Muscle layer of colon (tissue), 2 donors: Measurements from ENCODE around the gene ST7.
"Not testable (repeated sequence)": the region's sequence is repeated elsewhere in the genome, so short reads cannot be mapped to it uniquely, and the experiment has no call there.

Experiments
- H3K27ac ChIP-seq: one replicate; pipeline ENCODE4 v1.7.0; 2013; ENCODE audit warnings: low read depth, mild to moderate bottlenecking, low read length, moderate library complexity
- H3K27me3 ChIP-seq, 2 donors: one replicate each; pipeline ENCODE4 v1.7.0; 2013; ENCODE audit warnings: low read length in 2 of 2, mild to moderate bottlenecking in 2 of 2; ENCODE audit not compliant: insufficient read depth in 2 of 2, control insufficient read depth in 1 of 2
- H3K36me3 ChIP-seq: one replicate; pipeline ENCODE4 v1.7.0; 2013; ENCODE audit warnings: mild to moderate bottlenecking, low read length; ENCODE audit not compliant: insufficient read depth
- H3K4me1 ChIP-seq: one replicate; pipeline ENCODE4 v1.7.0; 2013; ENCODE audit warnings: mild to moderate bottlenecking, low read length; ENCODE audit not compliant: insufficient read depth
- H3K4me3 ChIP-seq, 2 donors: one replicate each; pipeline ENCODE4 v1.7.0; 2013; ENCODE audit warnings: low read length in 2 of 2, low read depth in 1 of 2, mild to moderate bottlenecking in 1 of 2, moderate library complexity in 1 of 2
- H3K9ac ChIP-seq: one replicate; pipeline ENCODE4 v1.7.0; 2013; ENCODE audit warnings: low read length
- H3K9me3 ChIP-seq: one replicate; pipeline ENCODE4 v1.7.0; 2013; ENCODE audit warnings: mild to moderate bottlenecking, low read length
- donor health status: abdominal sarcoma.
- donor health status: Adenocarcinoma of cecum.

The ST7 gene

DNA sequence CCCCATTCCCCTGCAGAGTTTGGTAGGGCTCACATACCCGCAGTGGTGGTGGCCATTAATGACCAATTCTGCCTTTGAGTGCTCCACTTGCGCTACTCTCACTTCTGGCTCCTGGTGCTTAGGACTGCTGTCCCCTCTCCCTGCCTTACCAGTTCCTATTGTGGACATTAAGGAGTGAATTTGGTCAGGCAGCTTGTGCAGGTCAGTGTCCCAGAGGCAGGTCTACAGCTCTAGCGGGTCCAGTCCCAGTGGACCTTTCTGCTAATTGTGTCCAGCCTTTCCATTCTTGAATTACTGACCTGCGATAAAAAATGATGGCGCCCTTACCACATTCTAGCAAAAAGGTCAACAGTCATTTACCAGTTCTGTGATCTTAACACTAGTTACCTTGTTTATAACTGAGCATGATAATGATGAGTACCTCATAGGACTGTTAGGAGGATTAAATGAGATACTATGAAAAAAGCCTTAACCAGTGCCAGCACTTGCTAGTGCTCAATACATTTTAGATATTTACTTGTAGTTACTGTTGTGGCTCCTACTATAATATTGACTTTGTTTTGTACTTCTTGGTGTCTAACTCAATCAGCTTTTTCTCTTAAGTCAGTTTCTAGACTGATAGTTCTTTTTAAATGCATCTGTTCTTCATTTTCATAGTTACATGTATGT, 14.1 kb downstream of the ST7 start:
- Histone ChIP-seq H3K27ac (no peak overlapping the region), H3K27me3 (no peaks in the 10 kb centered on the region), H3K4me3 (no peak overlapping the region), H3K4me1 (peaks cover 4% of the 10 kb centered on the region), H3K9ac (no peak overlapping the region), H3K36me3 (no peaks in the 10 kb centered on the region), H3K9me3 (no peaks in the 10 kb centered on the region)

DNA sequence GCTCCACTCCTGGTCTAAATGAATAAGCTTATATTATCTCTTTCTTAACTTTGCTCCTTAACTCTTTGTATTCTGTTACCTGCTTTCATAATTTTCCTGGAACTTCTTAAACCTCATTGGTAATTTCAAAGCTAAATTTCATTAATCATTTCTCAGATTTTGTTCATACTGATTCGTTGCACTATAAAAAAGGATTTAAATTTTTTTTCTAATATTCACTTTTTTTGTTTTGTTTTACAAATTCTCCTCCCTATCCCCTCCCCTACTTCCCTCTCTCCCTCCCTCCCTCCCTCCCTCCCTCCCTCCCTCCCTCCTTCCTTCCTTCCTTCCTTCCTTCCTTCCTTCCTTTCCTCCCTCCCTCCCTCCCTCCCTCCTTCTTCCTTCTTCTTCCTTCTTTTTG, 14.7 kb downstream of the ST7 start:
- H3K4me3 ChIP-seq: no peak overlapping the region

DNA sequence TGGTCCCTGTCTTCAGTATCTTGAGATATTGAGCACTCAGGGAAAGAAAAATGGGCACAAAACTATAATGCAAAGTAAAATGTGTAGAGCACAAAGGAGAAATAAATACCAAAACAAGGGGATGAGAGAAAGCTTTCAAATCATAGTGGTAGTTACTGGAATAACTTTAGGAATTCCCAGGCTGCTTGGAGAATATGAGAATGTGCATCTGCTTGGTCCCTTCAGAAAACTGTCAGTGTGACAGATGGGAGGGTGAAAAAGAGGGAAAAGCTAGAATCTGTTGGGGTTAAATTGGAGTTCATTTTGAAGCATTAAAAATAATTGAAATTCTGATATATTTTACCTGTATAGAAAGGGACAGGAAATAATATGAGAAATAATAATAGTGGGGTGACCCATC, 15.3 kb downstream of the ST7 start:
- Histone ChIP-seq H3K27ac (no peak overlapping the region), H3K27me3 (no peaks in the 10 kb centered on the region), H3K4me1 (peaks cover 4% of the 10 kb centered on the region), H3K9ac (no peak overlapping the region), H3K9me3 (no peaks in the 10 kb centered on the region), H3K36me3 (no peaks in the 10 kb centered on the region), H3K4me3 (no peak overlapping the region)

More for the DNA sequence above, 14.7 kb downstream of the ST7 start:
- Histone ChIP-seq H3K27me3 (no peaks in the 10 kb centered on the region), H3K36me3 (no peaks in the 10 kb centered on the region), H3K9me3 (no peaks in the 10 kb centered on the region), H3K9ac (no peak overlapping the region), H3K27ac (no peak overlapping the region), H3K4me1 (peaks cover 4% of the 10 kb centered on the region)

DNA sequence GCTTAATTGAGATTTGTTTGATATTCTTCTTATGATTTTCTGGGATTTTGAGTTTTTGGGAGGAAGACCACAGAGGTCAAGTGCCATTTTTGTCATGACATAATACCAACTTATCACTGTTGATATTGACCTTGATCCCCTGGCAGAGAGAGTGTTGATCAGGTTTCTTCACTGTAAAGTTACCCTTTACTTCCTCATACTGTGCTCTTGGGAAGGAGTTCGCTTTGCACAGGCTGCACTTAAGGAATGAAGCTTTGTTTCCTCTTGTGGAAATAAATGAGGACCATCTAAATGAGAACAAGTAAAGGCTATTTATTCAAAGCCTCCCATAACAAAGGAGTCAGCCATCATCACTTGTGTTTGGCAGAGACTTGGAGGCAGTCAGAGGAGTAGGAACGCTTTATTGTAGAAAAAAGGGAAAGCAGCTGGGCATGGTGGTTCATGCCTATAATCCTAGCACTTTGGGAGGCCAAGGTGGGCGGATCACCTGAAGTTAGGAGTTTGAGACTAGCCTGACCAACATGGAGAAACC, 16.1 kb downstream of the ST7 start:
- H3K4me1 ChIP-seq: peaks cover 4% of the 10 kb centered on the region
- no peaks in the 10 kb centered on the region for H3K27me3 ChIP-seq
- no peak overlapping the region for H3K27ac ChIP-seq
- H3K4me3 ChIP-seq: no peak overlapping the region
- no peaks in the 10 kb centered on the region for H3K9me3 ChIP-seq
- H3K9ac ChIP-seq: no peak overlapping the region
- no peaks in the 10 kb centered on the region for H3K36me3 ChIP-seq

DNA sequence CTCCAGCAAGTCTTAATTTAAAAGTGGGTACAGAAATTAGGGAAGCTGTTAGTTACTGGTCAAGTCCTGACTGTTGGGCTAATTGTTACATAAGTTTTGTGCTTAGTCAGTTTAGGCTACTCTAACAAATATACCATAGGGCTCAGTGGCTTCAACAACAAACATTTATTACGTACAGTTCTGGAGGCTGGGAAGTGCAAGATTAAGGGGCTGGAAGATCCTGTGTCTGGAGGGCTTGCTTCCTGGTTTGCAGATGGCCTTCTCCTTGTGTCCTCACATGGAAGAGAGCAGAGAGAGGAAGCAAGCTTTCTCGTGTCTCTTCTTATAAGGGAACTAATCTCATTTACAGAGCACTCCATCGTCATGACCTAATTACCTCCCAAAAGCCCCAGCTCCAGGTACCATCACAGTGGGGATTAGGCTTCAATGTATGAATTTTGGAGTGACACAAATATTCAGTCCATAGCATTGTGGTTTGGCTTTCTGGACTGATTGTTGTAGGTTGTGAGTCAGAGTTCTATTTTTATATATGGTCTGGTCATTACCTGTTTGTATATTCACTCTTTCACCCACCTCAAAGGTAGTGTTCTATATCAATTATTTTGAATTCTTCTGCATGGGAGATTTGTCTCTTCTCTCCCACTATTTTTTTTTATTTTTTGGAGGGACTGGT, 17.1 kb downstream of the ST7 start:
- no peaks in the 10 kb centered on the region for H3K36me3 ChIP-seq
- no peaks in the 10 kb centered on the region for H3K27me3 ChIP-seq
- no peak overlapping the region for H3K9ac ChIP-seq
- H3K4me1 ChIP-seq: peaks cover 4% of the 10 kb centered on the region
- H3K4me3 ChIP-seq: no peak overlapping the region
- H3K27ac ChIP-seq: no peak overlapping the region
- H3K9me3 ChIP-seq: no peaks in the 10 kb centered on the region

DNA sequence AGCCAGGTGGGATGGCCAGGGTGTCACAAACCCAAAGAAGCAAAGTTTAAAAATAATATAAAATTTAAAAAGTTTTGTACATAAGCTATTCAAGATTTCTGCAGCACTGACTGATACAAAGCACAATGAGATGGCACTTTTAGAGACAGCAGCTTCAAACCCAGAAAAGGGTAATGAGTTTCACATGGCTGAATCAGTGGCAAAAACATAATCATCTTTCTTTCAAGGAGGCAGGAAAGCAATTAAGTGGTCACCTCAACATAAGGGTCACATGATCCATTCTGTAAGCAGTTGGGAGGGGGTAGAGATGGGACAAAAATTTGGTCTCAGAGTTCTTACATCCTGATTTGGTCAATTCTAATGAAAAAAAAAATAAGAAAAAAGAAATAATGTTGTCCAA, 17.9 kb downstream of the ST7 start:
- not testable (repeated sequence) for H3K9ac ChIP-seq, H3K9me3 ChIP-seq, H3K36me3 ChIP-seq, H3K4me3 ChIP-seq, H3K4me1 ChIP-seq, H3K27ac ChIP-seq, H3K27me3 ChIP-seq

DNA sequence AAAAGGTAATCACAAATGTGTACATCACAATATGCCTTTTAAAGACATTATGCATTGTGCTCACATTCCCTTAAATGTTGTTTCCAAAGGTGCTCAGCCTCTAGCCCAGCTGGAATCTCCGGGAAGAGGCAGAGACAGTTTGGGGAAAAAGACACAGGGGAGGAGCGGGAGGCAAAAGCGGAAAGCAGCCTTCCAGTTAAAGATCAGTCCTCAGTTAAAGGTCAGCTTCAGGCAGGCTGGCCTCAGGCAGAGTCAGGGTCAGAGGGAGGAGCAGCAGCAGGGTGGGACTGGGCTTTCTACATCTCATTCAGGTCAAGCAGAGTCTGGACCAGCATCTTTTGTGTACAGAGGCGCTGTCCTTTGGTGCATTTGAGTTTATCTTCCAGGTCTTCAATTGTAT, 18.6 kb downstream of the ST7 start:
- H3K27ac ChIP-seq: no peak overlapping the region
- H3K4me3 ChIP-seq: no peak overlapping the region
- H3K4me1 ChIP-seq: no peaks in the 10 kb centered on the region
- H3K9me3 ChIP-seq: no peaks in the 10 kb centered on the region
- H3K27me3 ChIP-seq: no peaks in the 10 kb centered on the region
- H3K9ac ChIP-seq: no peak overlapping the region
- no peaks in the 10 kb centered on the region for H3K36me3 ChIP-seq

DNA sequence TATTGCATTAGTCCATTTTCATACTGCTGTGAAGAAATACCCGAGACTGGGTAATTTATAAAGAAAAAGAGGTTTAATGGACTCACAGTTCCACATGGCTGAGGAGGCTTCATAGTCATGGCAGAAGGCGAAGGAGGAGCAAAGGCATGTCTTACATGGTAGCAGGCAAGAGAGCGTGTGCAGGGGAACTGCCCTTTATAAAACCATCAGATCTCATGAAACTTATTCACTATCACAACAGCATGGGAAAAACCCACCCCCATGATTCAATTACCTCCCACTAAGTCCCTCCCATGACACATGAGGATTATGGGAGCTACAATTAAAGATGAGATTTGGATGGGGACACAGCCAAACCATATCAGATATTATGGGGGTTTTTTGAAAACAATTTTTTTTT, 21.7 kb downstream of the ST7 start:
- not testable (repeated sequence) for H3K9ac ChIP-seq, H3K36me3 ChIP-seq, H3K9me3 ChIP-seq, H3K27ac ChIP-seq, H3K4me1 ChIP-seq, H3K27me3 ChIP-seq, H3K4me3 ChIP-seq

DNA sequence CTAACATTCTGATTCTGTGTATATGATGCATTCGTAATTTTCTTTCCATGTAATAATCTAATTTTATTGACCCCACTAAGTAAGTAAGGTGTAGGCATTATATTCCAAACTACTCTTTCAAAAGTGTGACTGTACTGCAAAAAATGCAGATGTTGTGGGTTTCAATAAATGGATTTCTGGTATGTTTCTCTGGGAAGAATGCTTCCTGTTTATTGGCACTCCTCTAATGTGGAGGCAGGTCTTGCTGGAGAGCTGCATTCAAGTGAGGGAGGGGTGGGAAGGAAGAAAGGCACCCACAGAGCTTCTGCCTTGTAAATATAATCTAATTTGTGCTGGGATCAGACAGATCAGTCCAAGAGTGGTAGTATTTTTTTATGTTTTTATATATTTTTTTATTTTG, 23.9 kb downstream of the ST7 start:
- H3K27me3 ChIP-seq: no peaks in the 10 kb centered on the region

DNA sequence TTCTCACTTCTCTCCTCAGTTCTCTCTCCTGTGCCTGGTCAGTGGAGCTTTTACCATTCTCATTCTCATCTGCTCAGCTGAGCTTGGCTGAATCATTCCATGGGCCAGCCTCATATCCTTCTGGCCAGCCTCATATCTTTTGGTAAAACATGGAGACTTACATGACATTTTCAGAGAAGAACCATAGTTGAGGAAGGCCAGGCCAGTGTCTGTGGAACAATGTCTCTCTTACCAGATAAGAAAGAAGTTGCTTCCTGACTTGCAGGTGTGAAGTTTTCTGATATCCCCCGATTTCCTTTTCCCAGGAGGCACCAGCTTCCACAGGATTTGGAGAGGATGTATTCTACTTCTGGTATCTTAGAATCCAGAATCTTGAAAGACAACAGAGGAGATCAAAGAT, 24.7 kb downstream of the ST7 start:
- no peaks in the 10 kb centered on the region for H3K4me1 ChIP-seq
- no peak overlapping the region for H3K4me3 ChIP-seq
- H3K27me3 ChIP-seq: no peaks in the 10 kb centered on the region
- no peaks in the 10 kb centered on the region for H3K36me3 ChIP-seq
- H3K27ac ChIP-seq: no peak overlapping the region
- H3K9me3 ChIP-seq: no peaks in the 10 kb centered on the region
- no peak overlapping the region for H3K9ac ChIP-seq

More for the DNA sequence above, 23.9 kb downstream of the ST7 start:
- Histone ChIP-seq H3K4me1 (no peaks in the 10 kb centered on the region), H3K36me3 (no peaks in the 10 kb centered on the region), H3K4me3 (no peak overlapping the region), H3K27ac (no peak overlapping the region), H3K9ac (no peak overlapping the region), H3K9me3 (no peaks in the 10 kb centered on the region)

DNA sequence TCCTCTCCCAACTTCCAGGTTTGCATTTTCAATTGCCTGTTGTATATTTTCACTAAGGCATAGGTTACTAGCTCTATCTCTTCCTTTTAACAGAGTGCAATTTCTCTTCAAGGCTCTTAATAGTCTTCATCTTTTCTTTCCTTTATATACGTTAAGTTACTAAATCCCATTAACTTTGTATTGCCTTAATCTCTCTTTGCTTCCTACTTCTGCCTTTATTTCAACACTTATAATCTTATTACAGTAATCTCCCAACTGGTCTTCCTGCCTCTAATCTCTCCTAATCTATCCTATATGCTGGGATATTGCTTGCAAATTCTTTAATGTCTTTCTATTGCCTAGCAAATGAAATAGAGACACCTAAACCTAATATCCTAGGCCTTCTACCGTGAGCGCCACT, 26.1 kb downstream of the ST7 start:
- Histone ChIP-seq H3K4me3 (no peak overlapping the region), H3K4me1 (no peaks in the 10 kb centered on the region), H3K9me3 (no peaks in the 10 kb centered on the region), H3K9ac (no peak overlapping the region), H3K27me3 (no peaks in the 10 kb centered on the region), H3K36me3 (no peaks in the 10 kb centered on the region), H3K27ac (no peak overlapping the region)

DNA sequence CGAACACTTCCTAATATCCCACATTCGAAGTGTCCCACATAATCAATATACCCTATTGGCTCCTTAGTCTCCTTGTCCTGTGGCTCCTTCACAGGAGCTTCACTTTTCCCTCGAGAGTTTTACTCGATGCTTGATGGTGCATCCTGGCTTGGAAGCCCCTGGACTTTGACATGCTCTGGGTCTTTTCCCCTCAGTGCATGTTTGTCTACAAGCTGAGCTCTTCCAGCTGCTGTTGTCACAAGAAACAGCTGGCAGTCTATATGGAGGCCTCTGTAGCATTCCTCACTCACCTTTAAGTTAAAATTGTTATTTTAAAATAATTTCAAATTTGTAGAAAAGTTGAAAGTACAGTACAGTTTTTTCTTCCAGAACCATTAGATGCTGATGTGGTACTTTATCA, 27.1 kb downstream of the ST7 start:
- no peak overlapping the region for H3K9ac ChIP-seq
- no peaks in the 10 kb centered on the region for H3K36me3 ChIP-seq
- no peak overlapping the region for H3K27ac ChIP-seq
- H3K4me3 ChIP-seq: no peak overlapping the region
- H3K4me1 ChIP-seq: no peaks in the 10 kb centered on the region
- H3K27me3 ChIP-seq: no peaks in the 10 kb centered on the region
- H3K9me3 ChIP-seq: no peaks in the 10 kb centered on the region
